B cell (primary cell): Measurements from ENCODE around the gene SP8.

Experiments
- CTCF ChIP-seq: fragments of 200-600 bp; IDR thresholded peaks from one replicate; pipeline ENCODE4 v1.8.0; 2022; ENCODE audit warnings: antibody characterized with exemption, mild to moderate bottlenecking
- EZH2 ChIP-seq: IDR thresholded peaks from 2 replicates; pipeline ENCODE4 v1.6.1; 2012; ENCODE audit warnings: borderline replicate concordance, low read depth, mild to moderate bottlenecking, moderate library complexity, low read length; ENCODE audit not compliant: insufficient read depth, poor library complexity, severe bottlenecking

GRCh38 chr7:20749906-20750305, 36.8 kb downstream of the SP8 start:
- TF ChIP-seq CTCF = no peak
- no peak for TF ChIP-seq EZH2
